Posterior cingulate gyrus (tissue), 11 donors: ENCODE results near the gene GID8.

Experiments used
- DNase-seq, 10 donors: peaks; one replicate each; pipeline versions ENCODE4 v3.0.0 to v3.0.0-alpha.2; 2020 to 2021; ENCODE audit warnings: mixed read lengths in 3 of 10
- intact Hi-C: fragments of 100-400 bp; cut with DNase I; formaldehyde crosslinking; loops from one replicate; pipeline ENCODE4 v1.15.1; 2023

Gene GID8

DNA sequence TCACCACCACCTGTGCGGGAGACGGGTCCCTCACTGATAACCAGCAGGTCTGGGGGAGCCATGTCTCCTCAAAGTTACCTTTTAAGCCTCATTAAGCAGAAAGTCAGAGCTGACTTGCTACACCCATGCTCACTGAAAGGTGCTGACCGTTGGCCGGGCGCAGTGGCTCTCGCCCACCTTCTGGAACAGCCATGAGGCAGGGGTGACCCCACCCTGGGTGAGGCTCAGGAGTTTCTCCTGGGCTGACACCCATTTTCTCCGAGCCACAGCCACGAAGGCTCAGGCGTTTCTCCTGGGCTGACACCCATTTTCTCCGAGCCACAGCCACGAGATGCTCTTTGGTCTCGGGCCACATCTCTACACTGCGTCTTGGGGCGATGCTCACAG, 58.6 kb downstream of the GID8 start:
- intact Hi-C loops, result no loop called here
- DNase-seq, result peak in 1 of 10 donors; percentile 67

DNA sequence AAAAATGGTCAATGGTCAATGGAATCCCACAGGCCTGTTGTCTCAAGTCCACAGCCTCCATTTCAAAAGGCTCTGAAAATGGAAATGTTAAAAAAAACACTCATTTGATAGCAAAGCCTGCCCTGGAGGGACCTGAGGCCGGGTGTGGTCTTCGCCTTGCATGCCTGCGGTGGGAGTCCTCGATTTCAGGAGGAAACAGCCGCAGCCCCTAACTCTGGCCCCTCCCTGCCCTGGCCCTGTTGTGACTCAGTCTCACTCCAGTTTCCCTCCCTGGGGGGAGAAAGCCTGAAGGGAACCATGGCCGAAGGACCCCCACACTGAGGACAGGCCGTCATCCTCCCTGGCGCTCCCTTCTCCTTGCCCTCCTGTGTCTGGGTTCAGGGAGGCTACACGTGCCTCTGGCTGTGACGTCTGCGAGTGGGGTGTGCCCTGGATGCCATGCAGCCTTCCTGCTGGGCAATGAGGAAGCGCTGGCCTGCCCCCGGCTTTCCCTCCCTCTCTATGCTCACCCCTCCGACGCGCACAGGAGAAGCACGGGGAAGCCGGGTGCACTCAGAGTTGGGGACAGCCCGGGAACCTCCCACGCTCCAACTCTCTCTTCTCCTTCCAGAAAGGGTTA, 59.6 kb downstream of the GID8 start:
- intact Hi-C loops, result no loop called here

More for the DNA sequence above, 59.6 kb downstream of the GID8 start:
- no peak for DNase-seq
